Pancreas (tissue), 10 donors: ENCODE results near the gene PNMT. TPM values are rescaled to one million over a fixed set of nuclear protein-coding genes. Genes with fewer than 3 reads are reported as not detected.

Experiments
- ATAC-seq, 4 donors: fragments of 200-7000 bp; cut with Tn5 transposase; one replicate each; pipeline versions ENCODE4 v1.8.0 to v1.9.1; 2020; ENCODE audit warnings: mild to moderate bottlenecking in 4 of 4, moderate library complexity in 4 of 4
- DNase-seq, 6 donors: peaks; one replicate each; pipeline ENCODE4 v3.0.0-alpha.2; 2020
- FAIRE-seq: peaks from 2 replicates; lab custom pipeline; 2012; peaks lifted over from hg19 to GRCh38; lab: Jason Lieb, UNC
- H3K27ac ChIP-seq, 4 donors: fragments of 200-600 bp; sonication (generic); 1 replicate in 3 of 4; 2 replicates in 1 of 4; pipeline versions ENCODE4 v1.5.0 to v1.8.0; 2020
- H3K27me3 ChIP-seq, 4 donors: fragments of 200-600 bp; one replicate each; pipeline ENCODE4 v1.8.0; 2021
- H3K36me3 ChIP-seq, 3 donors: fragments of 200-600 bp; sonication (generic) in 1 of 3; one replicate each; pipeline versions ENCODE4 v1.5.0 to v1.8.0; 2020 to 2021
- H3K4me1 ChIP-seq, 3 donors: fragments of 200-600 bp; one replicate each; pipeline ENCODE4 v1.8.0; 2021
- H3K4me3 ChIP-seq, 4 donors: fragments of 200-600 bp; sonication (generic) in 2 of 4; one replicate each; pipeline versions ENCODE4 v1.5.0 to v1.8.0; 2020 to 2021
- H3K9me3 ChIP-seq, 4 donors: fragments of 200-600 bp; one replicate each; pipeline ENCODE4 v1.8.0; 2021
- WGBS, 2 donors: extraction: QIAGEN DNeasy Blood & Tissue Kit; methylation state at CpG; one replicate each; pipeline ENCODE4 v1.1.7; 2013; 5-methylcytosine and 5-hydroxymethylcytosine counted together
- intact Hi-C, 3 donors: fragments of 100-400 bp; cut with DNase I; formaldehyde crosslinking; loops; one replicate each; pipeline versions ENCODE4 v1.11.1 to v1.14.2; 2022
- polyA plus RNA-seq, 2 donors: library from polyadenylated mRNA; stranded (reverse); fragments of 200-250 nt; gene quantifications; one replicate each; pipeline ENCODE4 v1.2.3, GENCODE V29; 2013
- total RNA-seq, 6 donors: library from RNA; stranded (reverse); fragmentation: NEBNext Ultra II Directional in 4 of 6; extraction: Animal tissue kit (Norgen Biotek cat#: 25700) in 4 of 6; gene quantifications; one replicate each; pipeline versions ENCODE4 v1.2.1 to v1.2.4, GENCODE V29; 2021 to 2023
- TF ChIP-seq, protein P1 (sequence below), 4 donors: fragments of 200-600 bp; sonication (generic) in 3 of 4; IDR thresholded peaks; one replicate each; pipeline versions ENCODE4 v1.5.0 to v1.8.0; 2021; ENCODE audit warnings: antibody characterized with exemption in 4 of 4
- donor health status: healthy with polysubstance abuse.
- donor health status: DM: no; HTN: no; CAD: no; lungs with moderate emphysema.
- donor health status: DM: no; HTN: no; CAD: no.
- donor health status: control.
- donor health status: control.
- donor health status: Bipolar disorder and iron deficiency.
- donor health status: DM: yes; HTN: yes; CAD: no.
- donor health status: DM: no; HTN: no; CAD: no.
- donor health status: DM: no; HTN: no; CAD: no.
- donor health status: DM: yes; HTN: yes; CAD: no.

PNMT gene
- total and polyA plus RNA-seq, 8 donors: 0.16 to 11.7 (median 0.64) TPM; not detected in 3

DNA sequence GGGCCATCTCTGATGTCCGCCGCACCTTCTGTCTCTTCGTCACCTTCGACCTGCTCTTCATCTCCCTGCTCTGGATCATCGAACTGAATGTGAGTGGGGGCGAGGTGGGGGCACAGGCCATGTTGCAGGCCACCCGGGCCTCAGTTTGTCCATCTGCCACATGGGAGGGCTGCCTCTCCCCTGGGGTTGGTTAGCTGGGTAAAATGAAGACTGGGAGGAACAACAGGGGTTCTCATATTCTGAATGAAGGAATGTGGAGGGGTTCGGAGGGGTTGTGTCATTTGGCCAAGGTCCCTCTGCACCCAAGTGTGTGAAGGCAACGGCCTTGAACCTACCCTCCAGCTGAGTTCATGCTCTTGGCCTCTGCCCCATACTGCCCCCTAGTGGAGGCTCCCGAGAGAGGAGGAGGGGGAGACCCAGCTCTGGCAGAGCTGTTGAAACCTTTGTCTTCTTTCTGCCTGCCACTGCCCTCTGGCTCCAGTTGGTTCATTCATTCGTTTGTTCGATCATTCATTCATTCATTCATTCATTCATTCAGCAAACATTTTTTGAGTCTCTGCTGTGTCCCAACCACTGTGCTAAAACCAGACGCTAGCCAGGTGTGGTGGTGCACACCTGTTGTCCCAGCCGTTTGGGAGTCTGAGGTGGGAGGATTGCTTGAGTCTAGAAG, 14.5 kb upstream of the PNMT start:
- Histone ChIP-seq H3K27me3 (no peaks in the 10 kb centered on the region), H3K4me3 (no peak overlapping the region), H3K36me3 (no peaks in the 10 kb centered on the region), H3K4me1 (no peaks in the 10 kb centered on the region), H3K27ac (no peak overlapping the region), H3K9me3 (no peaks in the 10 kb centered on the region)
- ATAC-seq (peak; percentile 62 to 85 (median 78)), FAIRE-seq (no peak), DNase-seq (peak in 5 of 6 donors; percentile 48 to 87 (median 71))
- whole genome bisulfite sequencing, 2 donors: 50 to 53% methylated on average over 14 of the region's 14 CpGs
- intact Hi-C loops: no loop called here
- TF ChIP-seq, protein P1, sequence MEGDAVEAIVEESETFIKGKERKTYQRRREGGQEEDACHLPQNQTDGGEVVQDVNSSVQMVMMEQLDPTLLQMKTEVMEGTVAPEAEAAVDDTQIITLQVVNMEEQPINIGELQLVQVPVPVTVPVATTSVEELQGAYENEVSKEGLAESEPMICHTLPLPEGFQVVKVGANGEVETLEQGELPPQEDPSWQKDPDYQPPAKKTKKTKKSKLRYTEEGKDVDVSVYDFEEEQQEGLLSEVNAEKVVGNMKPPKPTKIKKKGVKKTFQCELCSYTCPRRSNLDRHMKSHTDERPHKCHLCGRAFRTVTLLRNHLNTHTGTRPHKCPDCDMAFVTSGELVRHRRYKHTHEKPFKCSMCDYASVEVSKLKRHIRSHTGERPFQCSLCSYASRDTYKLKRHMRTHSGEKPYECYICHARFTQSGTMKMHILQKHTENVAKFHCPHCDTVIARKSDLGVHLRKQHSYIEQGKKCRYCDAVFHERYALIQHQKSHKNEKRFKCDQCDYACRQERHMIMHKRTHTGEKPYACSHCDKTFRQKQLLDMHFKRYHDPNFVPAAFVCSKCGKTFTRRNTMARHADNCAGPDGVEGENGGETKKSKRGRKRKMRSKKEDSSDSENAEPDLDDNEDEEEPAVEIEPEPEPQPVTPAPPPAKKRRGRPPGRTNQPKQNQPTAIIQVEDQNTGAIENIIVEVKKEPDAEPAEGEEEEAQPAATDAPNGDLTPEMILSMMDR (IDR thresholded peaks at IDR 0.05): peak; percentile 75 to 87 (median 82)

GRCh38 chr17:39655105-39655504, 13.1 kb upstream of the PNMT start:
- H3K4me3 ChIP-seq: no peak overlapping the region
- TF ChIP-seq, protein P1 (IDR thresholded peaks at IDR 0.05): no peak
- no peaks in the 10 kb centered on the region for H3K9me3 ChIP-seq
- 76 to 77% methylated on average over 2 of the region's 2 CpGs for WGBS, 2 donors
- intact Hi-C loops: no loop called here
- H3K4me1 ChIP-seq: no peaks in the 10 kb centered on the region
- DNase-seq: no peak
- H3K27me3 ChIP-seq: no peaks in the 10 kb centered on the region
- no peak overlapping the region for H3K27ac ChIP-seq
- ATAC-seq: no peak
- no peak for FAIRE-seq
- H3K36me3 ChIP-seq: no peaks in the 10 kb centered on the region

DNA sequence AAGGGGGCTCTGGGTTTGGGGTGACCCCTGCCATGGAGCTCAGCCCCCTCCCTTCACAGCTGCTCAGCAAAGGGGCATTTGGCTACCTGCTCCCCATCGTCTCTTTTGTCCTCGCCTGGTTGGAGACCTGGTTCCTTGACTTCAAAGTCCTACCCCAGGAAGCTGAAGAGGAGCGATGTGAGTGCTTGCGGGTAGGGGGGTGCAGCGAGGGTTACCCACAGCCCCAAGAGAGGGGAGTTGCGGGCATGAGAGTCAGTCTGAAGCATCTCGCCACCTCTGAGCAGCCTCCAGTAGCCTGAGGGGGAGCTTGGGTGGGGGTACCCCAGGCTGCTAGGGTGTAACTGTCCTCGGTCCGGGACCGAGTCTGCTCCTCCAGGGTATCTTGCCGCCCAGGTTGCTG, 9.9 kb upstream of the PNMT start:
- peaks cover 0 to 9% (median 0%) of the 10 kb centered on the region in 3 donors for H3K36me3 ChIP-seq
- 95 to 98% methylated on average over 11 of the region's 11 CpGs for WGBS, 2 donors
- H3K27ac ChIP-seq: no peak overlapping the region
- no peak for ATAC-seq
- H3K4me3 ChIP-seq: no peak overlapping the region
- H3K27me3 ChIP-seq: no peaks in the 10 kb centered on the region
- H3K9me3 ChIP-seq: no peaks in the 10 kb centered on the region
- H3K4me1 ChIP-seq: no peaks in the 10 kb centered on the region
- no peak for FAIRE-seq
- no peak for DNase-seq
- TF ChIP-seq, protein P1 (IDR thresholded peaks at IDR 0.05): no peak
- intact Hi-C loops: no loop called here

DNA sequence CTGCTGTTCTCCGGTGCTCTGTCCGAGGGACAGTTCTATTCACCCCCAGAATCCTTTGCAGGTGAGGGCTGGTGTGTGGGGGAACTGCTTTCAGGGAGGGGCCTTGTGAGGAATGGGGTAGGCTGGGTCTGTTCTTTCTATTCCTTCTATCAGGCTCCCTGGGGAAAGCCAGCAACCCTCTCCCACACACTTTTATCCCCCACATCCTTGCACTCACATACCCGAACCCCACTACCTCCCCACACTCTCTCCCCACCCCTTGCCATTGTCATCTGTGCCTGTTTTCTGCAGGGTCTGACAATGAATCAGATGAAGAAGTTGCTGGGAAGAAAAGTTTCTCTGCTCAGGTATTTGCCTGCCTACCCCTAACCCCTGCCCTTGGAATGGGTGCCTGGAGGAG, 9.5 kb upstream of the PNMT start:
- 83 to 90% methylated on average over 3 of the region's 3 CpGs for WGBS, 2 donors
- H3K9me3 ChIP-seq: no peaks in the 10 kb centered on the region
- intact Hi-C loops: no loop called here
- H3K4me3 ChIP-seq: no peak overlapping the region
- H3K4me1 ChIP-seq: no peaks in the 10 kb centered on the region
- H3K27ac ChIP-seq: no peak overlapping the region
- ATAC-seq (no peak), FAIRE-seq (no peak), DNase-seq (no peak)
- H3K36me3 ChIP-seq: peaks cover 0 to 9% (median 0%) of the 10 kb centered on the region in 3 donors
- no peaks in the 10 kb centered on the region for H3K27me3 ChIP-seq
- TF ChIP-seq, protein P1 (IDR thresholded peaks at IDR 0.05): no peak
